ENCODE data around the gene CDH13.

Gene CDH13

DNA sequence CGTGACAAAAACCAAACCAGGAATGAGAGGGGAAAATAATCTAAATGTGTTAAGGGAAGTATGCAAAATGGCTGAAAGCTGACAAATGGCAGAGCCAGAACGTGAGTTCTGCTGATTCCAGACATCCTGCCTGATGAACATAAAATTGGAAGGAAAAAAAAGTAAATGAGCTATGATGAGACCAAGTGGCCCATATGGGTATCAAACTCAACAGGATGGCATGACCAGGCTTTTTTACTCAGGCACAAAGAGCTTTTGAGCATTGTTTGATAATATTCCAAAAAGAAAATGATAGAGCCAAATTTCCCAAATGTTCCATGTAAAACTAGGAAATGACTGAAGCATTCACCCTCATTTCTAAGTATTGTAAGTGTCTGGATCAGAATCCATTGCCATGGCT lies 449.2 kb downstream of the CDH13 start:
- Histone ChIP-seq H3K4me2 (ENCODE audit: low read length) (no peak overlapping the region), H3K27me3 (ENCODE audit: low read depth, low read length) (no peaks in the 10 kb centered on the region), H3K79me2 (ENCODE audit: low read length) (no peaks in the 10 kb centered on the region), H2AFZ (ENCODE audit: low read depth, low read length) (no peak overlapping the region), H3K9me3 (ENCODE audit: insufficient read depth, low read length) (no peaks in the 10 kb centered on the region), H3K36me3 (replicated peaks; ENCODE audit: low read depth, low read length) (no peaks in the 10 kb centered on the region), H3K4me1 (ENCODE audit: low read length) (no peaks in the 10 kb centered on the region), H3K4me3 (ENCODE audit: low read length) (no peak overlapping the region), H3K27ac (ENCODE audit: low read length) (no peak overlapping the region), H3K9ac (ENCODE audit: low read length) (no peak overlapping the region), H4K20me1 (ENCODE audit: insufficient read depth, low read length) (no peaks in the 10 kb centered on the region)
- no peak for TF ChIP-seq EZH2phosphoT487 (IDR thresholded peaks at IDR 0.05; ENCODE audit: low read depth)
- TF ChIP-seq CTCF (IDR thresholded peaks at IDR 0.05; ENCODE audit: low read depth, low read length), result no peak

- H3K9me3 ChIP-seq (ENCODE audit: insufficient read depth, low read length), result no peaks in the 10 kb centered on the region
- no peak overlapping the region for H3K4me2 ChIP-seq (ENCODE audit: low read length)
- no peak overlapping the region for H3K9ac ChIP-seq (ENCODE audit: low read length)
- no peaks in the 10 kb centered on the region for H3K79me2 ChIP-seq (ENCODE audit: low read length)
- no peak overlapping the region for H3K27ac ChIP-seq (ENCODE audit: low read length)
- no peaks in the 10 kb centered on the region for H3K27me3 ChIP-seq (ENCODE audit: low read depth, low read length)
- no peak overlapping the region for H2AFZ ChIP-seq (ENCODE audit: low read depth, low read length)
- no peak for TF ChIP-seq CTCF (IDR thresholded peaks at IDR 0.05; ENCODE audit: low read depth, low read length)
- no peak for TF ChIP-seq EZH2phosphoT487 (IDR thresholded peaks at IDR 0.05; ENCODE audit: low read depth)
- no peaks in the 10 kb centered on the region for H3K4me1 ChIP-seq (ENCODE audit: low read length)
- no peak overlapping the region for H3K4me3 ChIP-seq (ENCODE audit: low read length)
- H4K20me1 ChIP-seq (ENCODE audit: insufficient read depth, low read length), result no peaks in the 10 kb centered on the region
- no peaks in the 10 kb centered on the region for H3K36me3 ChIP-seq (replicated peaks; ENCODE audit: low read depth, low read length)
Observed at GRCh38 chr16:83083361-83083760, 456.6 kb downstream of the CDH13 start.

DNA sequence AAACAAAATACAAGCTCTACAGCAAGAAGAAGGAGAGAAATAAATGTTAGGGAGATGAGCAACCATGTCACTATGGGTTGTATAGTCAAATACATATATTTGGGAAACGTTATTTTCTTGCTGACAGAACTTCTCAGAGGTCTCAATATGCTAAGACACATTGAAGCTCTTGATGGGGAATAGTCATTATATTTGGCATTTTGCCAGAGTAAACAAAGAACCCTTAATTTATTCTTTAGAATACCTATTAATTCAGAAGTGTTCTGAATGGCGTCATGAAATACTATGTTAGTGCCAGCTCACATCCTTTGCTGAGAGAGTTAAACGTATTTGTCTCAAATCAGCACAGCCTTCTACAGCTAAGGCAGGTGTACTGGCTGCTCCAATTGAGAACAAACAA lies 458.9 kb downstream of the CDH13 start:
- Histone ChIP-seq H3K4me2 (ENCODE audit: low read length) (no peak overlapping the region), H2AFZ (ENCODE audit: low read depth, low read length) (no peak overlapping the region), H3K9me3 (ENCODE audit: insufficient read depth, low read length) (no peaks in the 10 kb centered on the region), H4K20me1 (ENCODE audit: insufficient read depth, low read length) (no peaks in the 10 kb centered on the region), H3K4me3 (ENCODE audit: low read length) (no peak overlapping the region), H3K4me1 (ENCODE audit: low read length) (no peaks in the 10 kb centered on the region), H3K27me3 (ENCODE audit: low read depth, low read length) (no peaks in the 10 kb centered on the region), H3K9ac (ENCODE audit: low read length) (no peak overlapping the region), H3K36me3 (replicated peaks; ENCODE audit: low read depth, low read length) (no peaks in the 10 kb centered on the region), H3K27ac (ENCODE audit: low read length) (no peak overlapping the region), H3K79me2 (ENCODE audit: low read length) (no peaks in the 10 kb centered on the region)
- TF ChIP-seq EZH2phosphoT487 (IDR thresholded peaks at IDR 0.05; ENCODE audit: low read depth) (no peak), CTCF (IDR thresholded peaks at IDR 0.05; ENCODE audit: low read depth, low read length) (no peak)

- H2AFZ ChIP-seq (ENCODE audit: low read depth, low read length), result no peak overlapping the region
- no peaks in the 10 kb centered on the region for H3K9me3 ChIP-seq (ENCODE audit: insufficient read depth, low read length)
- H3K4me2 ChIP-seq (ENCODE audit: low read length), result no peak overlapping the region
- no peaks in the 10 kb centered on the region for H3K27me3 ChIP-seq (ENCODE audit: low read depth, low read length)
- no peak for TF ChIP-seq EZH2phosphoT487 (IDR thresholded peaks at IDR 0.05; ENCODE audit: low read depth)
- no peak for TF ChIP-seq CTCF (IDR thresholded peaks at IDR 0.05; ENCODE audit: low read depth, low read length)
- H3K27ac ChIP-seq (ENCODE audit: low read length), result no peak overlapping the region
- H3K79me2 ChIP-seq (ENCODE audit: low read length), result no peaks in the 10 kb centered on the region
- no peak overlapping the region for H3K9ac ChIP-seq (ENCODE audit: low read length)
- H3K36me3 ChIP-seq (replicated peaks; ENCODE audit: low read depth, low read length), result no peaks in the 10 kb centered on the region
- no peaks in the 10 kb centered on the region for H3K4me1 ChIP-seq (ENCODE audit: low read length)
- no peak overlapping the region for H3K4me3 ChIP-seq (ENCODE audit: low read length)
- H4K20me1 ChIP-seq (ENCODE audit: insufficient read depth, low read length), result no peaks in the 10 kb centered on the region
Observed at GRCh38 chr16:83095941-83096692, 469.3 kb downstream of the CDH13 start.

Measured in OCI-LY3 (cell line).